Regular cardiac myocyte (primary cell): ENCODE data around the gene ZDHHC11. TPM values are rescaled to one million over a fixed set of nuclear protein-coding genes. Genes with fewer than 3 reads are reported as not detected.

Experiments used
- total RNA-seq: library from RNA; depleted of rRNA; stranded (reverse); fragments of >200 nt; gene quantifications from 2 replicates; pipeline ENCODE4 v1.2.3, GENCODE V29; 2014

ZDHHC11 gene, protein sequence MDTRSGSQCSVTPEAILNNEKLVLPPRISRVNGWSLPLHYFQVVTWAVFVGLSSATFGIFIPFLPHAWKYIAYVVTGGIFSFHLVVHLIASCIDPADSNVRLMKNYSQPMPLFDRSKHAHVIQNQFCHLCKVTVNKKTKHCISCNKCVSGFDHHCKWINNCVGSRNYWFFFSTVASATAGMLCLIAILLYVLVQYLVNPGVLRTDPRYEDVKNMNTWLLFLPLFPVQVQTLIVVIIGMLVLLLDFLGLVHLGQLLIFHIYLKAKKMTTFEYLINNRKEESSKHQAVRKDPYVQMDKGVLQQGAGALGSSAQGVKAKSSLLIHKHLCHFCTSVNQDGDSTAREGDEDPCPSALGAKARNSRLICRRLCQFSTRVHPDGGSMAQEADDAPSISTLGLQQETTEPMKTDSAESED
- total RNA-seq: 0.77 and 1.7 TPM in 2 replicates

DNA sequence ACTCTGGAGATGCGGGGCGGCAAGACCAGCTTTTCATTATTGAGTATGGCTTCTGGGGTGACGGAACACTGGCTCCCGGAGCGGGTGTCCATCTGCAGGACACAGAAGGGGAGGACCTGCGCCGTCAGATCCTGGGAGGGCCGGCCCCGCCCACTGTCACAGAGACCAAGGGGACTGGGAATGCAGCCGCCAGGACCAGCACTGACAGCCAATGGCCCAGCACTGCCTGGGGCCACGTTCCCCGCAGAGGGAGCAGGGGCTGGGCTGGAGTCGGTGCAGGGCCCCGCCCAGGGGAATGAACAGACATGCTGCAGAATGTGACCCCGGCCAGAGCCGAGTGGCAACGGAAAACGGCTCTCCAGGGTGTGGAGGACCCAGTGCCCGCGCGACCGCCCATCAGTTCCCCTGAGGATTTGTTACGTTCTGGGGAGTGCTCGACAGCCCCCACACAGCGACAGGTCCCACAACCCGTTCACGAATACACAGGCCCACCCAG, at the start of gene ZDHHC11:
Gene ZDHHC11 (minus strand): TSS at position 476 of the 496 bp plus-strand sequence. CDS start 384 bp downstream, at position 92.

DNA sequence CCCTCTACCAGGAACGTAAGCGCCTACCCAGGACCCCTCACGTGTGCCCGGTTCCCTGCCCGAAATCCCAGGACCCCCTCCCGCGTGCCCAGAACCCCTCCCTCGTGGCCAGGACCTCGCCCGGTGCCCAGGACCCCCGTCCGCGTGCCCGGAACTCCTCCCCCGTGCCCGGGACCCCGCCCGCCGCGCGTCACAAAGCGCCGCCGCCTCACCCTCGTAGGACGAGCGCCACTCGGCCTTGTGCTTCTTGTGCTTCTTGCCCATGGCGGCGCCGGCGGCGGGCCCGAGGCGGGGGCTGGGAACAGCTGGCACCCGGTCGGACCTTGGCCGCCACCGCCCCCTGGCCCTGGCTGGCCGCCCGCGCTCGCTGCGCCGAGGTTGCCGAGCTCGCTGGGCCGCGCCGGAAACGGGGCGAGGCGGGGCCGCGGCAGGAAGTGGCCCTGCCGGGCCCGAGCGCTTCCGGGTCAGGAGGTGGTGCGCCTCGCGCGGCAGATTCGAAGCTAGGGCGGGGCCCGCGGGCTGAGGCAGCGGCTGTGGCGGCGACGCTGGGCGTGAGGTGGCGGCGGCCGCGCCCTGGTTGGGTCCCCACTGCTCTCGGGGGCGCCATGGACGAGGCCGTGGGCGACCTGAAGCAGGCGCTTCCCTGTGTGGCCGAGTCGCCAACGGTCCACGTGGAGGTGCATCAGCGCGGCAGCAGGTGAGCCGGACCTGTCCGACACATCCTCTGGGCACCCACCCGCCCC, 41.8 kb upstream of the ZDHHC11 start, which contains the start of the genes BRD9 and TRIP13:
Gene BRD9 (minus strand): TSS at position 408 of the 743 bp plus-strand sequence. CDS start 144 bp downstream, at position 264.
Gene TRIP13 (plus strand): TSS at position 491 of the 743 bp plus-strand sequence. CDS start 115 bp downstream, at position 606.

DNA sequence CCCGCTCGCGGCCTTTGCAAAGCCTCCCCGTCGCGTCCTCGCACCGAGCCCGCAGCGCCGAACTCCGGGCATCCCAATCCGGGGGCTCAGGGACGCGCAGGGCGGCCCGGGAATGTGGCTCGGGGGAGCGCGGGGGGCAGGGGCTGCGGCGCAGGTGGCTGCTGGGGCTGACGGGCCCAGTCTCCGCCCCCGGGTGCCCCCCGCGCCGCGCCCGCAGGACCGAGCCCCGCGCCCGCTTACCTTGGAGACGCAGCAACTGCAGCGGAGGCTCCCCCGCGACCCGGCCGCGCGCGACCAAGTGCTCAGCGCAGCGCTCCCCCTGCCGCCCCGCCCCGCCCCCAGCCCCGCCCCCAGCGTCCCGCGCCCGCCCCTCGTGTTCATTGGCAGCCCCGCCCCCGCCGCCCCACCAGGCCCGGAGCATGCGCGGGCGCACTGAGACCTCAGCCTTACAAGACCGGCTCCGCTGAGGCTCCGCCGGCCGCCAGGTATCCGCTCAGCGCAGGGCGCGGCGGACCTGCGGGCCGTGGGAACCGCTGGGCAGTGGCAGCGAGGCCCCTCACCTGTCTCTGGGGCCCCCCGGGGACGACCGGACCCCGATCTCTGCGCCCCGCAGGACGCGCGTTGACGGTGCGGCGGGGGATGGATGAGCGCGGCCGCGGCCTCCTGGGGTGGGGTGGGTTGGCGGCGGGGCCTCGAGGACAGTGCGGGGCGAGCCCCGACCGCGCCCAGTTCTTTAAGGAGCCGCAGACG, 66.2 kb downstream of the ZDHHC11 start, which contains the start of gene ZDHHC11B:
Gene ZDHHC11B (minus strand): TSS at position 302 of the 750 bp plus-strand sequence. CDS start 17,810 bp downstream, outside the sequence.

Other genes with a start within 250 kb of the ZDHHC11 start
- 1.7 and 5.4 TPM in 2 replicates for gene CEP72, start 238.6 kb downstream of the ZDHHC11 start, total RNA-seq
- gene TPPP, start 157.6 kb downstream of the ZDHHC11 start, total RNA-seq: under 0.01 and 0.19 TPM in 2 replicates
- under 0.01 TPM in 1 of 2 replicates, not detected in the other for gene ZDHHC11B, start 66.3 kb downstream of the ZDHHC11 start, total RNA-seq
- gene BRD9, start 41.8 kb upstream of the ZDHHC11 start, total RNA-seq: 35.8 and 51.2 TPM in 2 replicates
- gene TRIP13, start 41.9 kb upstream of the ZDHHC11 start, total RNA-seq: 7.0 and 73.8 TPM in 2 replicates
- gene NKD2, start 157.8 kb upstream of the ZDHHC11 start, total RNA-seq: 1.2 and 9.3 TPM in 2 replicates